ENCODE results near the gene HTT.

The HTT gene

DNA sequence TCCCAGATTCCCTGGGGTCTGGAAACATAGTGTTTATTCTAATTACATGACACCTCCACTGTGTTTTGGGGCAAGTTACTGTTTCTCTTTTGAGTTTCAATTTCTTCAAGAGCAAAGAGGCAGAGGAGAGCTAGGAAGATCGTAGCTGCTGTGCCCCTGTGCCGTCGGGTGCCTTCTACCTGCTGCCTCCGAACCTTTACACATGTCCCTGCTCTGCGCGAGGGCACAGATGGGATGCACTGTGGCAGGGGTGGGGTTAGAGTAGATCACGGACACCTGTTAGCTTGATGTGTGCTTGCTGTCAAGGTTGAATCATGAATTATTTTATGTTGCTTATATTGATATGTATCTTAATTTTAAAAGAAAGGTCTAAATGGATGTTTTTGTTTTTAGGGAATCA is 103.4 kb downstream of the HTT start:
- DNase-seq = no peak

DNA sequence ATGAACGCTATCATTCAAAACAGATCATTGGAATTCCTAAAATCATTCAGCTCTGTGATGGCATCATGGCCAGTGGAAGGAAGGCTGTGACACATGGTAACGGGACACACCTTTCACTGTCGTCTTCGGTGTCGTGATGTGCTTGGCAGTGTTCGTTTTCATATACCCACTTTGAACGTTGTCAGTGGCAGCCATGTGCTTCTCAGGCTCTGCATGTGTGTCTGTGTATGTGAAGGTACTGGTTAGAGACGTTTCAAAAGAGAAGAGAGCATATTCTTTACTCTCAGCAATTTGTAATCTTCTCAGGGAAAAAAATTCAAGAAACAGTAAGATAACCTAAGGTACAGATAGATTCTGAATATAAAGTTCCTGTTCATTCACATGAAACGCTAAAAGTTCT is 103.9 kb downstream of the HTT start:
- no peak for DNase-seq

DNA sequence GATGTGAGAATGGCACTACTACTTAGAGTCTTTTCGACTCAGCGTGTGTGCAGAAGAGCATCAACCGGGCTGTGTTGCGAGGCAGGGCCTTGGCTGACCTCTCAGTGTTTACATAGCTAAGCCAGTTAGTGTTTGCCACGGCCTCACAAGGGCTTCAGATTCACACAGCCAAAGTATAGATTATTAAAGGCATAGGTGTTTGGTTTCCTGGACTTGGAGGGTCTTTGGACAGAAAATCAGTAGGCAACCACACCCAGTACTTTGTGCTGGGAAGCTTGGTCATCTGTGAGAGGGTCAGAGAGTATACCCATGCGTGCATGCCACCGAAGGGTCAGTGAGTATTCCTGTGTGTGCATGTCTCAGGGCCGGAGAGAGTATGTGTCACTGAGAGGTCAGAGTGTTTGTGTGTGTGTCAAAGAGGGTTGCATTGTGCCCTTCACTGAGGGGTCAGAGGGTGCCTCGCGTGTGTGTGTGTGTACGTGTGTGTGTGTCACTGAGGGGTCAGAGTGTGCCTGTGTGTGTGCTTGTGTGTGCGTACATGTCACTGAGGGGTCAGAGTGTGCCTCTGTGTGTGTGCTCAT is 104.7 kb downstream of the HTT start:
- DNase-seq = no peak

DNA sequence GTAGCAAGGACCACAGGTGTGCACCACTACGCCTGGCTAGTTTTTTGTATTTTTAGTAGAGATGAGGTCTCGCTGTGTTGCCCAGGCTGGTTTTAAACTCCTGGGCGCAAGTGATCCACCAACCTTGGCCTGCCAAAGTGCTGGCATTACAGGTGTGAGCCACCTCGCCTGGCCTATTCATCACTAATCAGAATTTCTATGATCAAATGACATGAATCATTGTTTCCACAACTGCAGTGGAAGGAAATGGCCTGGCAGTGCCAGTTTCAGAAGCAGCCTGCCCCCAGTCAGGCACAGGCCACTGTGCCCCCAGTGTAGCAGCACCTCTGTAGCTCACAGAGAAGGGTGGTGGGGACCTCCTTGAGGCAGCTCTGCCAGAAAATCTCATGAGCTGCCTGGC is 108.5 kb downstream of the HTT start:
- no peak for DNase-seq

DNA sequence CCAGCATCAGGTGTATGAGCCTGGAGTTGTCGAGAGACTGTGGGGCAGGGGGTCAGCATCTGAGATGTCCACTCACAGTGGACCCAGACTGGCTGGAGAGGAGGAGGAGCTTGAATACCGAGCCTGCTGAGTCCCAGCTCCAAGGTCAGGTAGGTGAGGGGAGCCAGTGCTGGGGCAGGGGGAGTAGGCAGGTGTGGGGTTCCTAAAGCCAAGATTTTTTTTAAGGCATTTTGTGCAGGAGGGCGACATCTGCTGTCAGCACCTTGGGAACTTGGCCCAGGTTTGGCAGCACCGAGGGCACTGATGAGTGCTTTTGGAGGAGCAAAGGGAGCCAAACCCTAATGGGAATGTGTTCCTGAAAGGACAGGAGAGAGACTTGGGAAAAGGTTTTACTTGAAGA is 110.2 kb downstream of the HTT start:
- DNase-seq = no peak

DNA sequence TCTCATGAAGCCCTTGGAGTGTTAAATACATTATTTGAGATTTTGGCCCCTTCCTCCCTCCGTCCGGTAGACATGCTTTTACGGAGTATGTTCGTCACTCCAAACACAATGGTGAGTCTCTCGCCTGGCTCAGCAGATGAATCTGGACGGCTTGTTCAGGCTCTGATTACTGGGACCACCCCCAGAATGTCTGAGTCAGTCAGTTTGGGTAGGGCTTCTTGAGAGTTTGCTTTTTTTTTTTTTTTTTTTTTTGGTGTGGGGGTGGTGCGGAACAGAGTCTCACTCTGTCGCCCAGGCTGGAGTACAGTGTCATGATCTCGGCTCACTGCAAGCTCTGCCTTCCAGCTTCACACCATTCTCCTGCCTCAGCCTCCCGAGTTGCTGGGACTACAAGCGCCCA is 112.1 kb downstream of the HTT start:
- no peak for DNase-seq

DNA sequence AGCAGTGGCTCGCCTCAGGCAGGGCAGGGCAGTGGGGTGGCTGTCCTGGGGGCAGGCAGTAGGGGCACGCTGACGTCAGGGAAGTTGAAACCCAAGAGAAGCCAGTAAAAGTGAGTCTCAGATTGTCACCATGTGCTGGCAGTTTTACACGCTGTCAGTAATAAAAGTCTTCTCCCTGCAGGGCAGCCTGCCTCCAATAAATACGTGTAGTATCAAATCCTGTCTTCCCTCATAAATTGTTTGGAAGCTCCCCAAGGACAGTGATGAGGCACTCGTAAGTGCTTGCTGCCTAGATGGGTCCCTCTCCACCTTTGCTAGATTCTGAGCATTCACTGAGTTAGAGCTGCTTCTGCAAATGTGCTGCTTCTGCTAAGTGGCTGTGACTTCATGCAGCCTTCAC is 113.6 kb downstream of the HTT start:
- DNase-seq = no peak

DNA sequence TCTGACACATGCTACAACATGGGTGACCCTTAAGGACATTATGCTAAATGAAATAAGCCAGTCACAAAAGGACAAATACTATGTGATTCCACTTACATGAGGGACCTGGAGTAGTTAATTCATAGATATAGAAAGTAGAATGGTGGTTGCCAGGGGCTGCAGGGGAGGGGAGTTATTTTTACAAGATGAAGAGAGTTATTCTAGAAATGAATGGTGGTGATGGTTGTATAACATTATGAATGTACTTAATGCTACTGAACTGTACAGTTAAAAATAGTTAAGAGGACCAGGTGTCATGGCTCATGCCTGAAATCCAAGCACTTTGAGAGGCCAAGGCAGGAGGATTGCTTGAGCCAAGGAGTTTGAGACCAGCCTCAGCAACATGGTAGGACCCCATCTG is 115.0 kb downstream of the HTT start:
- DNase-seq = no peak

DNA sequence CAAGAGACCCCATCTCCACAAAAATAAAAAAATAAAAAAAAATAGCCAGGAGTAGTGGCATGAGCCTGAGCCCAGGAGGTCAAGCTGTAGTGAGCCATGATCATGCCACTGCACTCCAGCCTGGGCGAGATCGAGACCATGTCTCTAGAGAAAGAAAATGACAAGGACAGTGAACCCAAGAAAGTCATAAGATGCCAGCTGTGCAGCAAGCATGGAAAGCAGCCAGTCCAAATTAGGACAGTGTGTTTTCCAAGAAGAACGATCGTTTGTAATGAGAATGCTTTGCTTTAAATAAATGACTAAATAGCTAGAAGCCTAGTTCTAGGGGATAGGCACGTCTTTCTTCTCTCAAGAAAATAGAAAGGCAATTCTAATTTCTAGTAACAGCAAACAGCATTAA is 116.1 kb downstream of the HTT start:
- no peak for DNase-seq

DNA sequence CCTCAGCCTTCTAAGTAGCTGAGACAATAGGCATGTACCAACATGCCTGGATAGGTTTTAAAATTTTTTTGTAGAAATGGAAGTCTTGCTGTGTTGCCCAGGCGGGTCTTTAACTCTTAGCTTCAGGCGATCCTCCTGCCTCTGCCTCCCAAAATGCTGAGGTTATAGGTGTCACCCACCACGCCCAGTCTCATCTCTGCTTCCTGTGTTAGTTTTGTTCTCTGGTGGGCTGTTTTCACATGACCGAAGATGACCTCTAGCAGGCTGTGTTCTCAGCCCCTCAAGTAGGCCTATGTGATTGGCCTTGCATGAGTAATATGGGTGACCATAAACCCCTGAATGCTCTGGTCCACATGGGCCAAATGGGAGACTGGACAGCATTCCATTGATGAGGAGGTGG is 117.7 kb downstream of the HTT start:
- DNase-seq = no peak

DNA sequence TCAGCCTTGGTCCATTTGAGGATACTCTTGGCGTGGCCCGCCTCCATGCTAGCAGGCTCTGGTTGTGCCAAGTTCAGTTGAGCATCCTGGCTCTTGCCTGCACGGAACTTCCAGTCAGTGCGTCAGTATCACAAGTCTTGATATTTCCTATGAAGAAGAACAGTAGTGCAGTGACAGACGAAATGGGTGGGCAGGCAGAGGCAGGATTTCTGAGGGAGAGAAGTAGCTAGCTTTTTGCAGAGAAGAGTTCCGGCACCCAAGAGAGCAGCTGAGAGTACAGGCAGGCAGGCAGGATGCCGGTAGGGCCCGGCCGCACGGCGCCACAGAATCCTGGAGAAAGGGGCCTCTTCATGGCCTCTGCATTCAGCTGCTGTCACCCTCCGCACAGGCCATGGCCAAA is 118.3 kb downstream of the HTT start:
- no peak for DNase-seq

DNA sequence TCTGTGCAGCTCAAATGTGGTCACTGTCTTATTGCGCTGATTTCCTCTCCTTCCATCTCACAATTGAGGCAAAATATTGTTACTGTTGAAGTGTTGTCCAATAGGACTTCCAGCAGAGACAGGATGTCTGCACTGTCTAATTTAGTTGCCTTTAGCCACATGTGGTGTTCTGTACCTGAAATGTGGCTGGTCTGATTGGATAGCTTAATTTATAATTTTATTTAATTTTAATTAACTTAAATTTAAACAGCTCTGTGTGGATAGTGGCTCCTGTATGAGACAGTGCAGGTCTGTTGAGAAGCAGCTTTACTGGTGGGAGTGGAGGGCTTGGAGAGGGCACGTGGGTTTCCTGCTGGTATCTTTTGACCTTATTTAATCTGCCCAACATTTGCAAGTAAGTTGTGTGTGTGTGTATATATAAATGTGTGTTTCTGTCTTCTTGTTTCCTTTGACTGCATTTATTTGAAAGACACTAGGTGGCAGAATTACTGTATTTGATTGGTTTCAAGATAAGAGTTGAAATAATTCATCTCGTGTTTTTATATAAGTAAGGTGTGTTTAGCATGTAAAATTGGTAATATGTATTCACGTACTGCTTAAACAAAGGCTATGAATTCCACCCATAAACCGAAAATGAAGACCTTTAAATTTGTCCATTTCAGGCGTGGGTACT is 119.2 kb downstream of the HTT start:
- DNase-seq = no peak

DNA sequence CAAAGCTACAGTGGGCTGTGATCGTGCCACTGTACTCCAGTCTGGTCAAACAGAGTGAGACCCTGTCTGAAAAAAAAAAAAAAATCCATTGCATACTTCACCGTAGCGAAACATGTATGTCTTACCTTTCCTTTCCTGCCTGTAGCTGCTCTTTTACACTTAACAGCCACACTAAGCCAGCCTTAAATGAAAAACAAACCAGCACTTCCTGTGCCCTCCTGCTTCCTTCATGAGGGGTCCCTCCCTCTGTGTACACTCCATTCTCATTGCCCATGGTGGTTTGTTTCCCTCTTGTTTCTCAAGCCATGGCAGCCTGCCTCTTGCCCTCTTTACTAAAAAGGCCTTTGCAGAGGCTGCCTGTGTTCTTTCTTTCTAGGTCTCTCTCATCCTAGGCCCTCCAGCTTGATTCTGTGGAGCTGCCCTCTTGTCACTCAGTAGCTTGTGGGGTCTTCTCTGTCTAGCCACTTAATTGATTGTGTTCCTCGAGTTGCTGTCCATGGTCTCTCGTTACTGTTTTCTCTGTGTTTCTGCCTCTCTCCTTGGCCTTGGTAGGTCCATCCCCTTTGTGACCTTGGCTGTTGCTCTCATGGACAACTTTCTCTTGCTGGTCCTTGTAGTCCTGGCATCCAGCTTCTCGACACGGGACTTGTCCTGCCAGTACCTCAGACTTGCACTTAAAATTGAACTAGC is 122.3 kb downstream of the HTT start:
- no peak for DNase-seq

DNA sequence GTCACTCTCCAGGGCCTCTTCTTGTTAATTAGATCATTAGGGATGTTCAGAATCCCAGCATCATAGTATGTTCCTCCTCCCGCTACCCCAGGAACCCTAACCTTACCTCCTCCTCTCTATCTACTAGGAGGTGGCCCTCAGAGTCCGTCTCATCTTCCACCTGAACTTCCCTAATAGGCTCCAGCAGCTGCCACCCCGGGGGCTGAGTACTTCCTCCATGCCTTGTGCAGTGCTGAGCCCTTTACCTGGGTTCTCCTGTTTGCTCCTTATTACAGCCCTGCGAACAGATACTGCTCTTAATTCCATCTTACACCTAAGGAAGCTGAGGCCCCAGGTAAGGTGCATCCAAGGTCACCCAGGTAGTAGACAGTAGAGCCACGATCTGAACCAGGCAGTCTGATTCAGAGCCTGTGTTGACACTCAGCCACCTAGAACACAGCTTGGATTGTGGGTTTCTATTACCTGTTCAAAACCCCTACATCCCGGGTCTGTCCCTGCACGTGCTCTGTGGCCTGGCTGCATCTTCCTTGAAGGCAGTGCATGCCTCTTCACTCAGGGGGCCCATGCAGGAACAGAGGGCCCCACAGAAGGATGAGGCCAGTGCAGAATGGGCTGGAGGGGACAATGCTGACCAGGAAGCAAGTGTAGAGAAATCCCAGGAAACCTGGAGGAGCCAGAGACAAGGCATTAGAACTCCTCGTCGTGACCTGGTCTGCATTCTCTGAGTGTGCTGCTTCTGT is 123.1 kb downstream of the HTT start:
- no peak for DNase-seq

DNA sequence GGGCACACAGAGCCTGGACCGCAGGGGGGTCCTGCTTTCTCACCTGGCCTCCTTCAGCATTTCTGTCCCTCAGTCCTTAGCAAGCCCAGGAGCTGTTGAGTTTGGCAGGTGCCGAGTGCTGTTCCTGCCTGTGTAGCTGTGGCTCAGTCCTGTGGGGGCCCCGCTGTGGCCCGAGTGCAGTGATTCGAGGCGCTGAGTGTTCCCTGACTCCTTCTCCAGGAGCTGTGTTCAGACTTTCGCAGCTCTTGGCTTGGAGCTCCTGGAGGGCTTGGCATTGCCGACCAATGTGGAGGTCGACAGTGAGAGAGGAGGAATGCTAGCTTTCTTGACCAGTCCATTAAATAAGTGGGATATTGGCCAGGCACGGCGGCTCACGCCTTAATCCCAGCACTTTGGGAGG is 124.4 kb downstream of the HTT start:
- DNase-seq = no peak

DNA sequence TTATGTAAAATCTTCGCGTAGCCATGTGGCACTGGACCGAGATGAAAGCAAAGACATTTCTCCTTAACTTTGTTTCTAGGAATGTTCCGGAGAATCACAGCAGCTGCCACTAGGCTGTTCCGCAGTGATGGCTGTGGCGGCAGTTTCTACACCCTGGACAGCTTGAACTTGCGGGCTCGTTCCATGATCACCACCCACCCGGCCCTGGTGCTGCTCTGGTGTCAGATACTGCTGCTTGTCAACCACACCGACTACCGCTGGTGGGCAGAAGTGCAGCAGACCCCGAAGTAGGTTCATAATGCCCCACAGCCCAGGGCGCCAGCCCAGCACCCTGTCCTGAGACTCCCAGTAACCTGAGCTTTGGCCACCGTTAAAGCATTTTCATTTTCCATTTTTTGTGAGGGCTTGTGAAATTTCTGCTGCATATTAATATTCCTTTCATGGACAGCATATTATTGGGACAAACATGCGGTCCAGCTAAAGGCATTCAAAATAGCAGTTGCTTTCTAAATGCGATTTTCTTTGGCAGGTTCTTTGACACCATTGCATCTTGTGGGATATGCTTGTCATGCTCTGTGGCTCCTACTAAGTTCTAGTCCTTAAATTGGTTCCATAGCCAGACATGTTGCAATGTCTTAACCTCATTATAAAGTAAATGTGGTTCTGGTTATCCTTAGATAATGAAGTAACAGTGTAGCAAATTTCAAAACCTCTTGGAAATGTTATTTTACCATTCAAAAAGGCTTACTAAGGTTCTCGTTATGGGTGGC is 125.4 kb downstream of the HTT start:
- no peak for DNase-seq

DNA sequence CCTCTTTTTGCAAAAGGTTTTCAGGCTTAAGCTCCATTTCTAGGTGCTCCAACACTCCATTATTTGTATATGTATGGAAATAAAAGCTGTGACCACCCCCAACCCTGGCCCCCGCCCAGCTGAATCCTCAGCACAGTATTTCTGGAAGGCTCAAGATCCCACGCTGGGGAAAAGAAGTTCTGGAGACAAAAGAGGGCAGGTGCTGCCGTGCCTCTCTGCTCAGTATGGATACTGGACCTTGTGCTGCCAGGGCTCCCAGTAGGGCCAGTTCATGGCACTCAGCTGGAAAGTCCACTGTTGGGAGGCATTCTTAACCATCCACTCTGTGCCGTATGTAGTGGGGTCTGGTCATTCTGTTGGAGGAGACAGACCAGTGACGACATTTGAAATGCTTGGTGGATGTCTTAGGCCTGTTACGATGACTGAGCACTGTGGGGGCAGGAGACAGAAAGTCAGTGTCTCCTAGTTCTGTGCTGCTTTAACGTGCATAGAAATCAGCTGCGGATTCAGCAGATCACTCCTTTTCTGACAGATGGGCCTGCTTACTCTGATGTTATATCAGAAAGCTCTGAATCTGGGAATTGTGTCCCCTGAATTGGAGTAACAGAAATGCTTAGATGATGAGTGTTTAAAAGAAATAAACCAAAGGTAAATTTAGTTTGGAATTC is 126.1 kb downstream of the HTT start:
- DNase-seq = no peak

DNA sequence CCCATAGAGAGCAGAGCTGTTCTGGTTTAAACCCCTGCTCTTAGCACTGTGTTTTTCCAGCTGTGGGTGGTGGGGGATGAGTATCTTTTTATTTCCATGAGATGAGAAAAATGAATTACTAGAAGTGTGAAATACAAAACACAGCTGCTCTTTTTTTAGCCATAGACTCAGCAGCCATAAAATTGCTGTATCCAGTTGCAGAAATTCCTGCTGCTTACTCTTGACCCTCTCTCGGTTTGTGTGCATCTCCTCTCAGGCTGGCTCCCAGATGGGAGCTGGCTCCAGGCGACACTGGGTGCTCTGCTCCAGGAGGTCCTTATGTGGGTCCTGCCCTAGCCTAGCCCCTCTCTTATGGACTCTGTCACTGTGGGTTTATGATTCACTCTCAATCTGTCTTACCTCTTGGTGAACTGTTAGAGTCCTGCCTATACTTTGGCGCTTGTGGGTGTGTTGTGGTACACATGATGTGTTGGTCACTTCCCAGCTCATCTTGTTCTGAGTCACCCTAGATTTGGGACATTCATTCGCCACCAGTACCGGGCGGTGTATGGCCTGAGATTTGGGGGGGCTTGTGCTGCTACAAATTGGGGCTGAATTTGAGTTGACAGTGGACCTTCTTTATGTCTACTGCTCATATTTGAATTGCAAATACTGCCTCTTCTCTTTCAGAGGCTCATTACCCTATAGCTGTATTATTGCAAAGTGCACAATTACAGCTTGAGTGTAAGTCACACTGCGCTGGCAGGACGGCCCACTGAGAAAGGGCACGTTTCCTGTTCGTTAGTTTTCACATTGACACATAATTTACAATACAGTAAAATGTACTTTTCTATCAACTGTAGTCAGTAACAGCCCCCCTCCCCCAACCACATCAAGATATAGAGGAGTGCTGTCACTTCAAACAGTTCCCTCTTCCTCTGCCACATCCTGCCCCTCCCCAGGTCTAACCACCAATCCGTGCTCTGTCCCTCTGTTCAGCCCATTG is 127.5 kb downstream of the HTT start:
- peak; percentile 58 to 64 for DNase-seq

DNA sequence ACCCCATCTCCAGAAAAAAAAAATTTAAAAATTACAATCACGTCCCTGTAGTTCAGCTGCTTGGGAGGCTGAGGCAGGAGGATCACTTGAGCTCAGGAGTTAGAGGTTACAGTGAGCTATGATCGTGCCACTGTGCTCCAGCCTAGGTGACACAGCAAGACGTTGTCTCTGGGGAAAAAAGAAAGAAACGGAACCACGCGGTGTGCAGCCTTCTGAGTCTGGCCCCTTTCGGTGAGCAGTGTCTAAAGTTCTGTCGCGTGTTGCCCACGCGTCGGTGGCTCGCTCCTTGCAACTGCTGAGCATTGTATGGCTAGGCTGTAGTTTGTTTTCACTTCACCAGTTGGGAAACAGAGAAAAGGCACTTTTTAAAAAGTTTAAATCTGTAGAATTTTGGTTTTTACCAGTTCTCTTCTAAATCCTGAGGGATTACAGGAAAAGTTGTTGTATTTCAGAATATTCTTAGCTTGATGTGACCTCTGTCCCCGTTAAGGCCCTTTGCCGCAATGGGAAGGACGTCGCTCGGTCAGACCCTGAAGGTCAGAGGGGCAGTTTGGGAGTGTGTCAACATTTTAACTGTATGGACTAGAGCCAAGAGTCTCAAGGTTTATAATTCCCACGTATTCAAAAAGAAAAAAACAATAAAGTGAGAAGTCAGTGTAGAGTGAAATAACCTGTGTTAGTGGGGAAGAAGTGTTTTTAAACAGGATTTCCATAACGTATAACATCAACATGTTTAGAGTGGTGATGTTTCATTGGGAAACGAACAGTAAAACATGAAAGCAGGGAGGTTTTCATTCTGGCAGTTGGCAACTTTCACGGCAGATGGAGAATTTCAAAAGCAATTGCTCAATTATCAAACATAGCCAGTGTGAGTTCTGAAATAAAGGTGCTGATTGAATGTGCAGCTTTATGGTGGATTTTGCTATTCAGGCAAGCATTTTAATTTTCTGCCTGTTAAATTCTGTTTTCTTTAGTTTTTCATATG is 128.6 kb downstream of the HTT start:
- DNase-seq = peak; percentile 48 to 51

DNA sequence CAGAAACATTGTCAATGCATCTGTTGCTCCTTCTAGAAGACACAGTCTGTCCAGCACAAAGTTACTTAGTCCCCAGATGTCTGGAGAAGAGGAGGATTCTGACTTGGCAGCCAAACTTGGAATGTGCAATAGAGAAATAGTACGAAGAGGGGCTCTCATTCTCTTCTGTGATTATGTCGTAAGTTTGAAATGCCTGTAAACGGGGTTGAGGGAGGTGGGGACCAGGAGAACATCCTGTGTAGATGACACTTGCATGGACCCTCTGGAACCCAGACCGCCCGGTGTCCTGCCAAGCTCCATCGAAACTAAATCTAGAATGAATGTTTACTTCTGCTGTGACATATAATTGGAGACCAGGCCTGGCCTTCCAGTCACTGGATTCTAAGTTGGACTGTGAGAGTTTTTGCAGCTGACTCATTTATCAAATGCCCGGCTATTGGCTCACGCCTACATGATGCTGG is 129.5 kb downstream of the HTT start:
- DNase-seq = no peak
